Measurements from ENCODE around the gene COL5A1.

Gene COL5A1

GRCh38 chr9:134641173-134641989 lies at the start of gene COL5A1:
TSS of gene COL5A1 (plus strand) at chr9:134641803. CDS start at chr9:134642188, 385 bp downstream.
- DNase-seq (ENCODE audit: low read depth in 1 of 2, low spot score in 1 of 2): no peak

- no peak for DNase-seq (ENCODE audit: low read depth in 1 of 2, low spot score in 1 of 2)
Observed at GRCh38 chr9:134592018-134592818, 49.4 kb upstream of the COL5A1 start.

DNA sequence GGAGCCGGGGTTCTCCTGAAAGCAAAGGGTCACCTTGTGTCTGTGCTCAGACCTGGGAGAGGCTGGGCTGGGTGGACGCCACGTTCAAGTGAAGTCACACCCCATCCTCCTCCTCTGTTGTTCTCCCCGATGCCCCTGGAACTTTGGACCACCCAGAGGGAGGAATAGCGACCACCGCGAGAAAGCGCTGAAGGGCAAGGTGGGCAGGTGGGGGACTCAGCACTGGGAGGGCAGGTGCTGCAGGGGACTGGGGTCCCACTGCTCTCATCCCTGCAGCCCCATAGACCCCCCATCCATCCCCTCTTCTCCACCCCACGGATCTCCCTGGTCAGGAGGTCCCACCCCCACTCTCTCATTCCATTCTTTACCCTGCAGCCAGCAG lies 48.8 kb upstream of the COL5A1 start:
- DNase-seq (ENCODE audit: low read depth in 1 of 2, low spot score in 1 of 2): no peak

DNA sequence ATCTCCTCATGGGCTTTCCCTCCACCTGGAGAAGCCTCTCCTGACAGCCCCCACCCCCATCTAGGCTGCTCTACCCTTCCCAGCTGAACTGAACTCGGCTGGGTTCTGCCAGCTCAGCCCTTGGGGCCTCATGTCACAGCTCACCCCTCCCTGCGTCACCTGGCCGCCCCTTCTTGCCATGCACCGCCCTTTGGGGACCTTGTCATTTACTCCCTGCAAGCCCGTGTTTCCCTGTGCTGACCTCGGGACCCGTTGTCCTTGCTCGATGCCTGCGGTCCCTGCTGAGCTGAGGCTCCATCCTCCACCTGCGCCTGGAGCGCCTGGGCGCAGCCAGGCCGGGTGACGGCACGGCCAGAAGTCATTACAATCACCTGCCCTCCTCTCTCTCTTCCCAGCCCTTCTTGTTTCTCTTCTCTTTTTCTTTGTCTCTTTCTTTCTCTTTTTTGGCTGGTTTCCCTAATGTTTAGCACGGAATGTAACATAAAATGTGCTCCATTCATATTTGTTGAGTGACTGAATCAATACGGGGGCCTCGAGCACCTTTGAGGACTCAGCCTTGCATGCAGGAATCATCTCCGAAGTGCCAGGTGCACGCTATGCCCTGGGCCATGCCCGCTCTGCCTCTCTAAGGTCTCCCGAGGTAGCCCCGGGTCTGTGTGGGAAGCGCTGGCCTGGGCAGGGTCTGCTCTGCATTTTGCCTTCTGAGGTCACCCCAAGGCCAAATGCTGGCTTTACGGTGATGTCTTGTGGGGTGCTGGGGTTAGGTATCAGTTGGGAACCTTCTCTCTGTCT lies 48.1 kb upstream of the COL5A1 start:
- DNase-seq (ENCODE audit: low read depth in 1 of 2, low spot score in 1 of 2): no peak

DNA sequence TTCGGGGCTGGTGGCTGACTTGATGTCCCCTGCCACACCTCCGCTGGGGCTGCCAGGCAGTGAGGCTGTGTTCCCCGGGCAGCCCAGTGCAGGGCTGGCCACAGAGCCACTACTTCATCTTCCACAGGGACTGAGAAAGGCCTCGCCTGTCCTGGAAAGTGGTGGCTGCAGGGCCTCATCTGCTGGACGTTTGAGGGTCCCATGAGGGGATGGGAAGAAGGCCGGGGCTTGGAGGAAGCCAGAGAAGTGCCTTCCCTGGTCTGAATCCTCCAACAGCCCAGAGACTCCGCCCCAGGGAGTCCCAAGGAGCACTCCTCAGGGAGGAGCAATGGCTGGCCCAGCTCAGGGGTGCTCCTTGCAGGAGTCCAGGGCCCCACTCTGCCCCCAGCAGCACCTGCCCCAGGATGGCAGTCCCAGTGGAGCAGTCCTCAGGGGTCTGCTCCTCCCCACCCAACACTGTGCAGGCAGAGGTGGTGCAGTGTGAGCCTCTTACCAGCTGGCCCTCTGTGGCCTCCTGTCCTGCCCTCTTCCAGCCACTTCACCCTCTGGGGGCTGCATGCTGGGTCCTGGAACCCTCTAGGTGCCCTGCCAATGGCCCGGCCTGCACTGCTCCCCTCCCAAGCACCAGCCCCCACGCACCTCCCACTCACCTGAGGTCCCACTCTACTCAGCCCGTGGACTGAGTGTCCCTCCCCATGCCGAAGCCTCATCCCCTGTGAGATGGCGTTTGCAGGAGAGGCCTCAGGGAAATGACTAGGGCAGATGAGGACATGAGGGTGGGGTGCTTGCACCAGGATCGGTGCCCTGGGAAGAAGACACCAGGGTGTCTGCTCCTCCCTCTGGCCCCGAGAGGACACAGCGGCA lies 47.3 kb upstream of the COL5A1 start:
- no peak for DNase-seq (ENCODE audit: low read depth in 1 of 2, low spot score in 1 of 2)

DNA sequence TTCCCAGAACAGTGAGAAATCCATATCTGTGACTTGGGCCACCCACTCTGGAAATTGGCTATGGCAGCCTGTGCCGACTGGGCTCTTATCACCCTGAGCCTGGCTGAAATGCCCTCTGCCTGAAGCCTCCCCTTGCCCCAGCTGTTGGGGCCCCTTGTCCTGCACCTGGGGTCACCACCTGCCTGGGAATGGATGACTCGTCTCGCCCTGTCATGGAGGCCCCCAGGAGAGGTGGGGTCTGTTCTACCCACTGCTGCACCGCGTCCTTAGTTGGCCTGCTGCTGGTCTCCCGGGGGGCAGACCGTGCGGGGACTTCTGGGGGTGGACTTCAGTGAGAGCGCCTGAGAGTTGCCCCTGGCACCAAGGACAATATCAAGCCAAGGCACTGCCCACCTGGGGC lies 46.6 kb upstream of the COL5A1 start:
- no peak for DNase-seq (ENCODE audit: low read depth in 1 of 2, low spot score in 1 of 2)

GRCh38 chr9:134597041-134597913 lies 44.3 kb upstream of the COL5A1 start:
- no peak for DNase-seq (ENCODE audit: low read depth in 1 of 2, low spot score in 1 of 2)

GRCh38 chr9:134597957-134598883 lies 43.4 kb upstream of the COL5A1 start:
- DNase-seq (ENCODE audit: low read depth in 1 of 2, low spot score in 1 of 2): no peak

DNA sequence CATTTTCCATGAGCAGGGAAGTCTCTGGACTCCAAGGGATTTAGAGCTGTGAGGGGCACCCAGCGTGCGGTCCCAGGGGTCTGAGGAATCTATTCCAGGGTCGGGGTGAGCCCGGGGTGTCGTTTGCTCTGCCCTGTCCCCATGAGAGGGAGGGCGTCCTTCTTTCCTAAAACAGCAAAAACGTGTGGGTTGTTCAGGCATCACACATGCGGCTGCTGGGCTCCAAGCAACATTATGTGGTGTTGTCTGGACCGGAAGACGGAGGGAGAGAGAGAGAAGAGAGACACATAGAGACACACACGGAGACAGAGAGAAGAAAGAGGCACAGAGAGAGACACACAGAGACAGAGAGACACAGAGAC lies 42.7 kb upstream of the COL5A1 start:
- no peak for DNase-seq (ENCODE audit: low read depth in 1 of 2, low spot score in 1 of 2)

GRCh38 chr9:134600371-134600770 lies 41.2 kb upstream of the COL5A1 start:
- DNase-seq (ENCODE audit: low read depth in 1 of 2, low spot score in 1 of 2): no peak

DNA sequence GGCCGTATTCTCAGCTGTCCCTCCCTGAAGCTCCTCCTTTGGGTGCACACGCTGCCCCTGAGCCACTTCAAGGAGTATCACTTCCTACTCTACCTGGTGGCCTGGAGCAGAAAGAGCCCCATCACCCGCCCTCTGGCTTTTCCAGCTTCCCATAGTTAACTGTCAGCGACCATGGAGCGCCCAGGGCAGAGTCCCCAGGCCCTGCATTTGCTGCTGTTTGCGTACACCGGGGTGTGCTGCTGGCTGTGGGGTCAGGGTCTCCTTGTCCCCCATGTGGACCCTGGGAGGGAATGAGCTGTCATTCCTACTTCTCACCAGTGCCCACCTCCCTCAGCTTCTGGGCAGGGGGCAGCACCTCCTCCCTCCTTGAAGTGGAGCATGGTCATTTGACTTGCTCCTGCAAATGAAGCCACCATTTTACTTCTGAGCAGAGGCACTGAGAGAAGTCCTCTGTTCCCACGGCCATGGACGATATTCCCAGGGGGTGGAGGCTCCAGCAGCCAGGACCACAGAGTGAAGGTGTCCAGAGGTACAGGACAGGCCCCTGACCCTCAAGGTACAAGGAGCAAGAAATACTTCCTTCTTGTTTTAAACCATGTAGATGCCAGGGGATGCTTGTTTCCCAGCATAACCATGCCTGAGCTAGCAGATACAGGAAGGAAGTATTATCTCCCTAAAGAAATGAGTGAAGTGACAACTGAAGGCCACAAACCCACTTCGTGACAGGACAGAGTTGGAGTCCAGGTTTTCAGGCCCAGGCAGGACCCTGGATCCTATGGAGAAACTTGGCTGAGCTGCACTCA lies 40.6 kb upstream of the COL5A1 start:
- DNase-seq (ENCODE audit: low read depth in 1 of 2, low spot score in 1 of 2): no peak

DNA sequence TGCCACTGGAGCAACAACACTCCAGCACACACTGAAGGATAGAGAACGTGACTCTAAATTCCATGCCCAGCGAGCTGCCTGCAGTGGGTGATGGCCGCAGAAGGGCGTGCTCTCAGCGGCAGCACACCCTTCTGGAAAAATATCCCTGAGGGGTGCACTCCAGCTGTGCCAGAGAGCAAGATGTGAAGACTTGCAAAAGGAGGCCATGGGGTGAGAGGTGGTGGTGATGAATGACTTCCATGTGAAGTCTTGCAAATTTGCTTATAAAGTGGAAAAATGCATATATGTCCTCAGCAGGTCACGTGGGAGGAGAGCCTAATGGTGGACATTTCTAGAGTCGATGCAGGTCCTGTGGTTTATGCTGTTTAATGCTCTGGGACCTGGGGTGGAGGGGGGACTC lies 39.8 kb upstream of the COL5A1 start:
- no peak for DNase-seq (ENCODE audit: low read depth in 1 of 2, low spot score in 1 of 2)

- no peak for DNase-seq (ENCODE audit: low read depth in 1 of 2, low spot score in 1 of 2)
Observed at GRCh38 chr9:134602547-134603362, 38.8 kb upstream of the COL5A1 start.

- DNase-seq (ENCODE audit: low read depth in 1 of 2, low spot score in 1 of 2): no peak
Observed at GRCh38 chr9:134604834-134605233, 36.8 kb upstream of the COL5A1 start.

DNA sequence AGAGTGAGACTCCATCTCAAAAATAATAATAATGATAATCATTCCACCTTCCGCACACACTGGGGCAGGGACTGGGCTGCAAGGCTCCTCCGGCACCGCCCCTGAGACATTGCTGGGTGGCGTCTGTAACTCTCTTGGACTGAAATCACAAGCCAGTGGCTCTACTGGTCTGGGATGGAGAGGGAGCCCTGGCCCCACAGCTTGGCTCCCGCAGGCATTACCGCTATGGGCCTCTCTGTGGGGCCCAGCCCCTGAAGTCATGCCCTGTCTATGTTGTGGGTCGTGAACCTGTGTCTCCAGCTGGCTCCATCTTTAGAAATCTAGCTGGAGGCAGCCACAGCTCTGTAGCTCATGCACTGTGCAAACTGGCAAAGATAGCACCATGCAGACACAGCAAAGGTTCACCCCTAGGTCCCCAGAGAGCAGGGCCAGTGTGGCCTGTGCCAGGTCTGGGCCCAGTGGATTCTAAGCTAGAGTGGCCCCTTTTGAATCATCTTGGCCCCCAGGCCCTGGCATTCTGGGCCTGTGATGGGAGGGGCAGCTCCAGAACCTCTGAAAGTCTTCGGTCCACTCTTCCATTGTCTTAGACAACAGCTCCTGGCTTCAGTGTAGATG lies 36.1 kb upstream of the COL5A1 start:
- DNase-seq (ENCODE audit: low read depth in 1 of 2, low spot score in 1 of 2): no peak

GRCh38 chr9:134605966-134606357 lies 35.6 kb upstream of the COL5A1 start:
- DNase-seq (ENCODE audit: low read depth in 1 of 2, low spot score in 1 of 2): no peak

All from activated T-helper 1 cell treated with anti-CD3 and anti-CD28 coated beads, Interleukin-2, amount 50 U/mL, for 16 hours (primary cell).